Measurements from ENCODE around the gene TRMT10A.

The TRMT10A gene

DNA sequence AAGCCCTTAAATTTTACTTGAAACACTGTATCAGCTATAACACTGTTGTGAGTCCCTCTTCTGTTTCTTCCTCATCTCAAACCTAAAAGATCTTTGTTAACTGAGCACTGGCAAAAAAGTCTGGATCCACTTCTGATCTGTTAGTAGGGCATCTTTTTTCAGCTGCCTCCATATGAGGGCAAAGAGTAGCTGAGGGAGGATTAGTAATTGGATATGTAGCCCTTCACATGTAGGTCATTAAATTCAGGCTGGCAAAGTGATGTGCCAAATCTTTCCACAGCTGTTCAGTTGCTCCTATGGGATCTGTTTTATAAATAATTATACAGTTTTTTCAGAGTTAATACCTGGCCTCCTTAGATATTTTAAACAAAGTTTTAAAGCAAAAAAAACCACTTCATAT is 1.1 kb upstream of the TRMT10A start:
- Histone ChIP-seq H3K27me3 (ENCODE audit: insufficient read depth, poor library complexity, severe bottlenecking) (no peaks in the 10 kb centered on the region), H3K4me3 (replicated peaks; ENCODE audit: insufficient read depth, low read length) (no peak overlapping the region), H3K27ac (replicated peaks) (no peak overlapping the region)
- TF ChIP-seq, protein P1, sequence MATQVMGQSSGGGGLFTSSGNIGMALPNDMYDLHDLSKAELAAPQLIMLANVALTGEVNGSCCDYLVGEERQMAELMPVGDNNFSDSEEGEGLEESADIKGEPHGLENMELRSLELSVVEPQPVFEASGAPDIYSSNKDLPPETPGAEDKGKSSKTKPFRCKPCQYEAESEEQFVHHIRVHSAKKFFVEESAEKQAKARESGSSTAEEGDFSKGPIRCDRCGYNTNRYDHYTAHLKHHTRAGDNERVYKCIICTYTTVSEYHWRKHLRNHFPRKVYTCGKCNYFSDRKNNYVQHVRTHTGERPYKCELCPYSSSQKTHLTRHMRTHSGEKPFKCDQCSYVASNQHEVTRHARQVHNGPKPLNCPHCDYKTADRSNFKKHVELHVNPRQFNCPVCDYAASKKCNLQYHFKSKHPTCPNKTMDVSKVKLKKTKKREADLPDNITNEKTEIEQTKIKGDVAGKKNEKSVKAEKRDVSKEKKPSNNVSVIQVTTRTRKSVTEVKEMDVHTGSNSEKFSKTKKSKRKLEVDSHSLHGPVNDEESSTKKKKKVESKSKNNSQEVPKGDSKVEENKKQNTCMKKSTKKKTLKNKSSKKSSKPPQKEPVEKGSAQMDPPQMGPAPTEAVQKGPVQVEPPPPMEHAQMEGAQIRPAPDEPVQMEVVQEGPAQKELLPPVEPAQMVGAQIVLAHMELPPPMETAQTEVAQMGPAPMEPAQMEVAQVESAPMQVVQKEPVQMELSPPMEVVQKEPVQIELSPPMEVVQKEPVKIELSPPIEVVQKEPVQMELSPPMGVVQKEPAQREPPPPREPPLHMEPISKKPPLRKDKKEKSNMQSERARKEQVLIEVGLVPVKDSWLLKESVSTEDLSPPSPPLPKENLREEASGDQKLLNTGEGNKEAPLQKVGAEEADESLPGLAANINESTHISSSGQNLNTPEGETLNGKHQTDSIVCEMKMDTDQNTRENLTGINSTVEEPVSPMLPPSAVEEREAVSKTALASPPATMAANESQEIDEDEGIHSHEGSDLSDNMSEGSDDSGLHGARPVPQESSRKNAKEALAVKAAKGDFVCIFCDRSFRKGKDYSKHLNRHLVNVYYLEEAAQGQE (IDR thresholded peaks at IDR 0.05; ENCODE audit: insufficient replicate concordance, low read depth), result no peak
- TF ChIP-seq SPI1 (IDR thresholded peaks at IDR 0.05; ENCODE audit: borderline replicate concordance, low read depth) (no peak), GABPA (IDR thresholded peaks at IDR 0.05; ENCODE audit: low read depth) (no peak), POLR2AphosphoS5 (IDR thresholded peaks at IDR 0.05; ENCODE audit: low read depth) (no peak)
- TF ChIP-seq, protein P2, sequence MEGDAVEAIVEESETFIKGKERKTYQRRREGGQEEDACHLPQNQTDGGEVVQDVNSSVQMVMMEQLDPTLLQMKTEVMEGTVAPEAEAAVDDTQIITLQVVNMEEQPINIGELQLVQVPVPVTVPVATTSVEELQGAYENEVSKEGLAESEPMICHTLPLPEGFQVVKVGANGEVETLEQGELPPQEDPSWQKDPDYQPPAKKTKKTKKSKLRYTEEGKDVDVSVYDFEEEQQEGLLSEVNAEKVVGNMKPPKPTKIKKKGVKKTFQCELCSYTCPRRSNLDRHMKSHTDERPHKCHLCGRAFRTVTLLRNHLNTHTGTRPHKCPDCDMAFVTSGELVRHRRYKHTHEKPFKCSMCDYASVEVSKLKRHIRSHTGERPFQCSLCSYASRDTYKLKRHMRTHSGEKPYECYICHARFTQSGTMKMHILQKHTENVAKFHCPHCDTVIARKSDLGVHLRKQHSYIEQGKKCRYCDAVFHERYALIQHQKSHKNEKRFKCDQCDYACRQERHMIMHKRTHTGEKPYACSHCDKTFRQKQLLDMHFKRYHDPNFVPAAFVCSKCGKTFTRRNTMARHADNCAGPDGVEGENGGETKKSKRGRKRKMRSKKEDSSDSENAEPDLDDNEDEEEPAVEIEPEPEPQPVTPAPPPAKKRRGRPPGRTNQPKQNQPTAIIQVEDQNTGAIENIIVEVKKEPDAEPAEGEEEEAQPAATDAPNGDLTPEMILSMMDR (IDR thresholded peaks at IDR 0.05; ENCODE audit: insufficient read depth, low read length), result no peak
- no peak for DNase-seq (ENCODE audit: low read depth in 1 of 2, low spot score in 1 of 2)

DNA sequence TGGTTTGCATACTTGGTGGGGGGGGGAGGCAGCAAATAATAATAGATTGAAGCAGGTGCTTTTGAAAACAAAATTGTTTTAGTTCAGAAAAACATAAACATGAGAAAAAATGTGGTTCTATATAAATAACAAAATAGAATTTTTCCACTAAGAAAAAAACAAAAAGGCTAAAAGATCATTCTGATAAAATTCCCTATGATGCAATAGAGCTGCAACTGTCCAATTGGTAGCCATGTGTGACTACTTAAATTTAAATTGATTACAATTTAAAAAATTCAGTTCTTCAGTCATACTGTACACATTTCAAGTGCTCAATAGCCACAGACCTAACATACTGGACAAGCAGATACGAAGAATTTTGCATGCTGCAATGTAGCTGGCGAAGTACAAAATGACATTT is 11.0 kb downstream of the TRMT10A start:
- DNase-seq (ENCODE audit: low read depth in 1 of 2, low spot score in 1 of 2), result no peak
- Histone ChIP-seq H3K4me3 (replicated peaks; ENCODE audit: insufficient read depth, low read length) (no peak overlapping the region), H3K27me3 (ENCODE audit: insufficient read depth, poor library complexity, severe bottlenecking) (no peaks in the 10 kb centered on the region), H3K27ac (replicated peaks) (no peak overlapping the region)
- TF ChIP-seq SPI1 (IDR thresholded peaks at IDR 0.05; ENCODE audit: borderline replicate concordance, low read depth) (no peak), GABPA (IDR thresholded peaks at IDR 0.05; ENCODE audit: low read depth) (no peak), POLR2AphosphoS5 (IDR thresholded peaks at IDR 0.05; ENCODE audit: low read depth) (no peak)
- TF ChIP-seq, protein P2 (IDR thresholded peaks at IDR 0.05; ENCODE audit: insufficient read depth, low read length), result no peak
- TF ChIP-seq, protein P1 (IDR thresholded peaks at IDR 0.05; ENCODE audit: insufficient replicate concordance, low read depth), result no peak

DNA sequence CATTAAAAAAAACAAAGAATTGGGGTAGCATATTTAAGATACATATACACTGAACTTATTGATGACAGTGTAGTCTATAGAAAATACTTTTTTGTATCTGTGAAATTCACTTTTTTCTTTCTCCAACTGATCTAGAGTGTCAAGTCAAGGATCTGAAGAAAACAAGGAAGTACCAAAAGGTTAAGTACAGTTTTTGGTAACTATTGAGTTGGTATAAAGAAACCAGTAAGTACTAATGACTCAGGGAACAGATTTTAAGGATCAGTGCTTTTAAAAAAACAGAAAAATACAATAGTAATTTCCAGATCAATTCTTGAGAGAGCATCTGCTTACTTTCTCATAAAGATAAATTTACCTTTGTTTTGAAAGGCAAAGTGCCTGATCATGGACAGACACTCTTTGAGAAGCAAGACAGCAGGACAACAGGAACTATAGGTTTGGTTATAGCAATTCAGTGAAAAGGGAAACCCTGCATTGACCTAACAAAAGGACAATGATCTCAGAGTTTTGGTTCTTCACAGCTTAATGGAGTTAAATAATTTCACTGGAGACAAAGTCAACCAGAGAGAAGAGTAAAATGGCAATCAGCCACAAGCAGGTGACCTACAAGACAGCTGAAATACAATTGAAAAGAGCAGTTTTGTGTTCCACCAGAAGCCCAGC is 23.4 kb downstream of the TRMT10A start:
- Histone ChIP-seq H3K27me3 (ENCODE audit: insufficient read depth, poor library complexity, severe bottlenecking) (no peaks in the 10 kb centered on the region), H3K27ac (replicated peaks) (no peak overlapping the region), H3K4me3 (replicated peaks; ENCODE audit: insufficient read depth, low read length) (no peak overlapping the region)
- TF ChIP-seq, protein P1 (IDR thresholded peaks at IDR 0.05; ENCODE audit: insufficient replicate concordance, low read depth), result no peak
- TF ChIP-seq, protein P2 (IDR thresholded peaks at IDR 0.05; ENCODE audit: insufficient read depth, low read length), result no peak
- TF ChIP-seq SPI1 (IDR thresholded peaks at IDR 0.05; ENCODE audit: borderline replicate concordance, low read depth), result no peak
- no peak for TF ChIP-seq GABPA (IDR thresholded peaks at IDR 0.05; ENCODE audit: low read depth)
- no peak for TF ChIP-seq POLR2AphosphoS5 (IDR thresholded peaks at IDR 0.05; ENCODE audit: low read depth)
- no peak for DNase-seq (ENCODE audit: low read depth in 1 of 2, low spot score in 1 of 2)

Measured in HL-60 (cell line).